Endodermal cell (in vitro differentiated cells): ENCODE results near the gene GRIA3. TPM values are rescaled to one million over a fixed set of nuclear protein-coding genes. Genes with fewer than 3 reads are reported as not detected.

Experiments
- DNase-seq: peaks from one replicate; pipeline ENCODE4 v3.0.0-alpha.2; 2017
- H3K27ac ChIP-seq: 2 replicates; pipeline ENCODE4 v1.5.1; 2013; ENCODE audit warnings: mild to moderate bottlenecking, low read depth, low read length, moderate library complexity
- H3K27me3 ChIP-seq: 2 replicates; pipeline ENCODE4 v1.6.1; 2013; ENCODE audit warnings: mild to moderate bottlenecking, low read length, moderate library complexity; ENCODE audit not compliant: insufficient read depth, control insufficient read depth, poor library complexity, severe bottlenecking
- H3K36me3 ChIP-seq: 2 replicates; pipeline ENCODE4 v1.7.0; 2013; ENCODE audit warnings: mild to moderate bottlenecking, low read length, moderate library complexity; ENCODE audit not compliant: control insufficient read depth, insufficient read depth
- H3K4me1 ChIP-seq: one replicate; pipeline ENCODE4 v1.7.0; 2013; ENCODE audit warnings: low read length; ENCODE audit not compliant: control insufficient read depth, insufficient read depth
- H3K4me3 ChIP-seq: 2 replicates; pipeline ENCODE4 v1.5.1; 2013; ENCODE audit warnings: mild to moderate bottlenecking, low read length, moderate library complexity
- H3K9ac ChIP-seq: 2 replicates; pipeline ENCODE4 v1.6.1; 2013; ENCODE audit warnings: mild to moderate bottlenecking, low read length, moderate library complexity; ENCODE audit not compliant: poor library complexity, severe bottlenecking; ENCODE audit errors: extremely low read depth
- H3K9me3 ChIP-seq: 2 replicates; pipeline ENCODE4 v1.6.1; 2013; ENCODE audit warnings: mild to moderate bottlenecking, low read length, moderate library complexity; ENCODE audit not compliant: control insufficient read depth
- H3K27ac Mint-ChIP-seq: 2 replicates; pipeline ENCODE4 v1.8.0; 2020; ENCODE audit warnings: mixed read lengths
- H3K27me3 Mint-ChIP-seq: 2 replicates; pipeline ENCODE4 v1.8.0; 2021; ENCODE audit warnings: mild to moderate bottlenecking, mixed read lengths; ENCODE audit not compliant: insufficient read depth
- H3K36me3 Mint-ChIP-seq: 2 replicates; pipeline ENCODE4 v1.8.0; 2020; ENCODE audit warnings: low read depth, mixed read lengths
- H3K4me1 Mint-ChIP-seq: 2 replicates; pipeline ENCODE4 v1.8.0; 2020; ENCODE audit warnings: mixed read lengths
- H3K4me3 Mint-ChIP-seq: 2 replicates; pipeline ENCODE4 v1.8.0; 2020; ENCODE audit warnings: mild to moderate bottlenecking, moderate library complexity, mixed read lengths
- H3K9me3 Mint-ChIP-seq: 2 replicates; pipeline ENCODE4 v1.8.0; 2020; ENCODE audit warnings: mild to moderate bottlenecking, mixed read lengths
- WGBS, 2 experiments: methylation state at CpG; one replicate each; pipeline versions ENCODE4 v1.1.5 to v1.1.7; 2013; ENCODE audit warnings: missing lambda C conversion rate in 2 of 2, mixed read lengths in 1 of 2; ENCODE audit not compliant: insufficient coverage in 1 of 2, insufficient read length in 1 of 2; 5-methylcytosine and 5-hydroxymethylcytosine counted together
- total RNA-seq, 2 donors: library from RNA; stranded (reverse); fragmentation: NEBNext Ultra II Directional in 1 of 2; extraction: Animal tissue kit (Norgen Biotek cat#: 25700) in 1 of 2; gene quantifications; 2 replicates in 1 of 2; 3 replicates in 1 of 2; pipeline ENCODE4 v1.2.1, GENCODE V29; 2021
- TF ChIP-seq, protein P1 (sequence below): fragments of 200-600 bp; sonication (generic); conservative IDR thresholded peaks from 2 replicates; pipeline ENCODE4 v1.5.0; 2021; ENCODE audit warnings: antibody characterized with exemption, mild to moderate bottlenecking

GRIA3 gene
- total RNA-seq, 2 donors from 2014 or later: 5.7 to 12.2 TPM

- no peak overlapping the region for H3K4me3 Mint-ChIP-seq
- Histone ChIP-seq H3K9ac (no peak overlapping the region), H3K9me3 (no peaks in the 10 kb centered on the region), H3K4me3 (no peak overlapping the region), H3K36me3 (no peaks in the 10 kb centered on the region), H3K4me1 (no peaks in the 10 kb centered on the region), H3K27ac (no peak overlapping the region), H3K27me3 (peaks cover 6% of the 10 kb centered on the region)
- 0% methylated on average over 2 of the region's 2 CpGs; no CpG with 5 or more reads in 1 of the 2 experiments for WGBS, 2 experiments
- no peaks in the 10 kb centered on the region for H3K27me3 Mint-ChIP-seq
- DNase-seq: no peak
- TF ChIP-seq, protein P1, sequence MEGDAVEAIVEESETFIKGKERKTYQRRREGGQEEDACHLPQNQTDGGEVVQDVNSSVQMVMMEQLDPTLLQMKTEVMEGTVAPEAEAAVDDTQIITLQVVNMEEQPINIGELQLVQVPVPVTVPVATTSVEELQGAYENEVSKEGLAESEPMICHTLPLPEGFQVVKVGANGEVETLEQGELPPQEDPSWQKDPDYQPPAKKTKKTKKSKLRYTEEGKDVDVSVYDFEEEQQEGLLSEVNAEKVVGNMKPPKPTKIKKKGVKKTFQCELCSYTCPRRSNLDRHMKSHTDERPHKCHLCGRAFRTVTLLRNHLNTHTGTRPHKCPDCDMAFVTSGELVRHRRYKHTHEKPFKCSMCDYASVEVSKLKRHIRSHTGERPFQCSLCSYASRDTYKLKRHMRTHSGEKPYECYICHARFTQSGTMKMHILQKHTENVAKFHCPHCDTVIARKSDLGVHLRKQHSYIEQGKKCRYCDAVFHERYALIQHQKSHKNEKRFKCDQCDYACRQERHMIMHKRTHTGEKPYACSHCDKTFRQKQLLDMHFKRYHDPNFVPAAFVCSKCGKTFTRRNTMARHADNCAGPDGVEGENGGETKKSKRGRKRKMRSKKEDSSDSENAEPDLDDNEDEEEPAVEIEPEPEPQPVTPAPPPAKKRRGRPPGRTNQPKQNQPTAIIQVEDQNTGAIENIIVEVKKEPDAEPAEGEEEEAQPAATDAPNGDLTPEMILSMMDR: no peak
- H3K9me3 Mint-ChIP-seq: peaks cover 33% of the 10 kb centered on the region
- H3K4me1 Mint-ChIP-seq: peaks cover 31% of the 10 kb centered on the region
- peak overlapping the region; percentile 3 for H3K27ac Mint-ChIP-seq
- H3K36me3 Mint-ChIP-seq: no peaks in the 10 kb centered on the region
Observed at GRCh38 chrX:123230798-123231197, 46.7 kb downstream of the GRIA3 start.

GRCh38 chrX:123236859-123237258, 52.8 kb downstream of the GRIA3 start:
- no peaks in the 10 kb centered on the region for H3K27me3 Mint-ChIP-seq
- no peak overlapping the region for H3K4me3 Mint-ChIP-seq
- H3K4me1 ChIP-seq: no peaks in the 10 kb centered on the region
- no peaks in the 10 kb centered on the region for H3K9me3 ChIP-seq
- H3K4me3 ChIP-seq: no peak overlapping the region
- peaks cover 36% of the 10 kb centered on the region for H3K9me3 Mint-ChIP-seq
- H3K36me3 ChIP-seq: no peaks in the 10 kb centered on the region
- no peak overlapping the region for H3K27ac ChIP-seq
- peaks cover 6% of the 10 kb centered on the region for H3K27me3 ChIP-seq
- H3K9ac ChIP-seq: no peak overlapping the region
- H3K4me1 Mint-ChIP-seq: peaks cover 9% of the 10 kb centered on the region
- no peaks in the 10 kb centered on the region for H3K36me3 Mint-ChIP-seq
- no peak for DNase-seq
- no peak overlapping the region for H3K27ac Mint-ChIP-seq
- TF ChIP-seq, protein P1: no peak

DNA sequence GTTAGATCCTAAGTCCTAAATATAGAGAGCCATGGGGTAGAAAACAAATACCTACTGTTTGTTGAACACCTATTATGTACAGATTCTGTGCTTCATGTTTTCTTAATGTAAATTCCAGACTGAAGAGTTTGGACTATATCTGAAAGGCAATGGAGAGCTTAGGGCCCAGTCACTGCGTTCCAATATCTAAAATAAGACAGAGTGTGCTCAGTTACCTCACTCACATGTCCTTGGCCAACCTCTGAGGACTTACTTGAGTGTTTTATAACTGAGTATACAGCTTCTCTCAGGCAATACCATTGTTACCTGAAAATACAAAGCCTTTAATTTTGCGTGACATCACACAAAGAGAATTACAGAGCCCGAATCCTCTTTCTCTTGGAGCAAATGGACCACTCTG, 53.2 kb downstream of the GRIA3 start:
- no peaks in the 10 kb centered on the region for H3K27me3 Mint-ChIP-seq
- 86 to 100% methylated on average over 2 to 3 of the region's 3 CpGs for WGBS, 2 experiments
- TF ChIP-seq, protein P1: no peak

More for the DNA sequence above, 53.2 kb downstream of the GRIA3 start:
- Histone ChIP-seq H3K27ac (no peak overlapping the region), H3K4me1 (no peaks in the 10 kb centered on the region), H3K9me3 (no peaks in the 10 kb centered on the region), H3K4me3 (no peak overlapping the region), H3K36me3 (no peaks in the 10 kb centered on the region), H3K9ac (no peak overlapping the region), H3K27me3 (peaks cover 6% of the 10 kb centered on the region)
- Mint-ChIP-seq H3K4me1 (peaks cover 5% of the 10 kb centered on the region), H3K27ac (no peak overlapping the region), H3K36me3 (no peaks in the 10 kb centered on the region), H3K9me3 (peaks cover 36% of the 10 kb centered on the region), H3K4me3 (no peak overlapping the region)
- DNase-seq: no peak
